H9 (cell line): ENCODE results near the gene NCOA1. TPM values are rescaled to one million over a fixed set of nuclear protein-coding genes. Genes with fewer than 3 reads are reported as not detected.

ENCODE experiments used
- DNase-seq: peaks from one replicate; pipeline ENCODE4 v3.0.0-alpha.2; 2017
- H2AFZ ChIP-seq: one replicate; pipeline ENCODE4 v1.6.1; 2013; ENCODE audit warnings: mild to moderate bottlenecking, low read length, control low read depth, moderate library complexity
- H2AK5ac ChIP-seq: 2 replicates; pipeline ENCODE4 v1.6.1; 2013; ENCODE audit warnings: low read length, control low read depth, mixed read lengths; ENCODE audit not compliant: insufficient read length
- H2BK120ac ChIP-seq: one replicate; pipeline ENCODE4 v1.6.1; 2013; ENCODE audit warnings: low read depth, mild to moderate bottlenecking, low read length, control low read depth, inconsistent platforms; ENCODE audit not compliant: poor library complexity, severe bottlenecking
- H2BK12ac ChIP-seq: 2 replicates; pipeline ENCODE4 v1.6.1; 2013; ENCODE audit warnings: low read length, control low read depth, mixed read lengths, low read depth; ENCODE audit not compliant: insufficient read length
- H2BK15ac ChIP-seq: 2 replicates; pipeline ENCODE4 v1.6.1; 2013; ENCODE audit warnings: low read depth, low read length, control low read depth
- H2BK20ac ChIP-seq: one replicate; pipeline ENCODE4 v1.6.1; 2013; ENCODE audit warnings: low read depth, mild to moderate bottlenecking, low read length, control low read depth, inconsistent platforms; ENCODE audit not compliant: poor library complexity, severe bottlenecking
- H2BK5ac ChIP-seq: 2 replicates; pipeline ENCODE4 v1.6.1; 2013; ENCODE audit warnings: low read length, control low read depth, mixed read lengths; ENCODE audit not compliant: insufficient read length
- H3K14ac ChIP-seq: 2 replicates; pipeline ENCODE4 v1.6.1; 2013; ENCODE audit warnings: low read length, control low read depth; ENCODE audit not compliant: insufficient read depth
- H3K18ac ChIP-seq: 2 replicates; pipeline ENCODE4 v1.6.1; 2013; ENCODE audit warnings: low read depth, mild to moderate bottlenecking, mixed read lengths, low read length, control low read depth; ENCODE audit not compliant: insufficient read length
- H3K23ac ChIP-seq: 2 replicates; pipeline ENCODE4 v1.6.1; 2013; ENCODE audit warnings: low read length, control low read depth, mixed read lengths, low read depth; ENCODE audit not compliant: insufficient read length
- H3K23me2 ChIP-seq: 2 replicates; pipeline ENCODE4 v1.6.1; 2013; ENCODE audit warnings: low read depth, mild to moderate bottlenecking, mixed read lengths, low read length, control low read depth; ENCODE audit not compliant: insufficient read length, poor library complexity, severe bottlenecking
- H3K27ac ChIP-seq: 2 replicates; pipeline ENCODE4 v1.5.1; 2013; ENCODE audit warnings: low read length, control low read depth, mixed read lengths, low read depth; ENCODE audit not compliant: insufficient read length
- H3K27me3 ChIP-seq: 2 replicates; pipeline ENCODE4 v1.6.1; 2013; ENCODE audit warnings: low read length, control low read depth, inconsistent platforms; ENCODE audit not compliant: insufficient read depth
- H3K4ac ChIP-seq: 2 replicates; pipeline ENCODE4 v1.6.1; 2013; ENCODE audit warnings: low read depth, mild to moderate bottlenecking, control low read depth, inconsistent platforms, low read length, moderate library complexity
- H3K4me1 ChIP-seq: 2 replicates; pipeline ENCODE4 v1.6.1; 2013; ENCODE audit warnings: low read length, control low read depth, inconsistent platforms; ENCODE audit not compliant: insufficient read depth
- H3K4me2 ChIP-seq: 2 replicates; pipeline ENCODE4 v1.6.1; 2013; ENCODE audit warnings: low read length, control low read depth, mixed read lengths; ENCODE audit not compliant: insufficient read length, insufficient read depth
- H3K56ac ChIP-seq: 2 replicates; pipeline ENCODE4 v1.6.1; 2013; ENCODE audit warnings: low read depth, mild to moderate bottlenecking, mixed read lengths, low read length, control low read depth; ENCODE audit not compliant: insufficient read length
- H3K79me1 ChIP-seq: 2 replicates; pipeline ENCODE4 v1.6.1; 2013; ENCODE audit warnings: low read depth, mild to moderate bottlenecking, moderate library complexity, low read length, control low read depth, inconsistent platforms; ENCODE audit not compliant: insufficient read depth, poor library complexity, severe bottlenecking
- H3K79me2 ChIP-seq: 2 replicates; pipeline ENCODE4 v1.6.1; 2013; ENCODE audit warnings: low read length, control low read depth, inconsistent platforms; ENCODE audit not compliant: insufficient read depth
- H3K9ac ChIP-seq: 2 replicates; pipeline ENCODE4 v1.6.1; 2013; ENCODE audit warnings: low read length, control low read depth, mixed read lengths; ENCODE audit not compliant: insufficient read length; ENCODE audit errors: extremely low read depth
- H3K9me3 ChIP-seq: one replicate; pipeline ENCODE4 v1.6.1; 2013; ENCODE audit warnings: low read depth, low read length, inconsistent platforms; ENCODE audit not compliant: control insufficient read depth
- H3T11ph ChIP-seq: one replicate; pipeline ENCODE4 v1.6.1; 2013; ENCODE audit warnings: mild to moderate bottlenecking, low read length, control low read depth, inconsistent platforms
- H4K20me1 ChIP-seq: one replicate; pipeline ENCODE4 v1.6.1; 2013; ENCODE audit not compliant: control insufficient read depth, insufficient read length, insufficient read depth
- H4K5ac ChIP-seq: 2 replicates; pipeline ENCODE4 v1.6.1; 2013; ENCODE audit warnings: low read depth, mild to moderate bottlenecking, mixed read lengths, low read length, control low read depth; ENCODE audit not compliant: insufficient read length
- H4K8ac ChIP-seq: replicated peaks from 2 replicates; pipeline ENCODE4 v1.6.1; 2013; ENCODE audit warnings: low read length, control low read depth, mixed read lengths, low read depth; ENCODE audit not compliant: insufficient read length
- H4K91ac ChIP-seq: 2 replicates; pipeline ENCODE4 v1.6.1; 2013; ENCODE audit warnings: low read depth, mild to moderate bottlenecking, moderate library complexity, mixed read lengths, low read length, control low read depth; ENCODE audit not compliant: insufficient read length
- H3K27ac Mint-ChIP-seq, 3 experiments: 2 replicates in 2 of 3; 3 replicates in 1 of 3; pipeline ENCODE4 v1.8.0; 2020 to 2021; ENCODE audit warnings: mixed read lengths in 3 of 3, mild to moderate bottlenecking in 1 of 3, moderate library complexity in 1 of 3
- H3K27me3 Mint-ChIP-seq: 2 replicates; pipeline ENCODE4 v1.8.0; 2021; ENCODE audit warnings: low read depth, mild to moderate bottlenecking, moderate library complexity, mixed read lengths
- H3K36me3 Mint-ChIP-seq, 3 experiments: 2 replicates in 2 of 3; 3 replicates in 1 of 3; pipeline ENCODE4 v1.8.0; 2020 to 2021; ENCODE audit warnings: low read depth in 3 of 3, mixed read lengths in 3 of 3; ENCODE audit not compliant: insufficient read depth in 1 of 3
- H3K4me1 Mint-ChIP-seq, 2 experiments: 2 replicates each; pipeline ENCODE4 v1.8.0; 2020; ENCODE audit warnings: mixed read lengths in 2 of 2
- H3K4me3 Mint-ChIP-seq, 2 experiments: 2 replicates in 1 of 2; 3 replicates in 1 of 2; pipeline ENCODE4 v1.8.0; 2020 to 2021; ENCODE audit warnings: mild to moderate bottlenecking in 2 of 2, mixed read lengths in 2 of 2, moderate library complexity in 1 of 2
- H3K9me3 Mint-ChIP-seq, 2 experiments: 2 replicates in 1 of 2; 3 replicates in 1 of 2; pipeline ENCODE4 v1.8.0; 2020; ENCODE audit warnings: mild to moderate bottlenecking in 2 of 2, mixed read lengths in 2 of 2, moderate library complexity in 1 of 2
- WGBS: extraction: QIAGEN DNeasy Blood & Tissue Kit; methylation state at CpG from one replicate; pipeline ENCODE4 v1.1.7; 2013; ENCODE audit warnings: missing lambda C conversion rate, low lambda C conversion rate, mixed read lengths; ENCODE audit not compliant: insufficient read length; ENCODE audit errors: extremely low coverage; 5-methylcytosine and 5-hydroxymethylcytosine counted together
- total RNA-seq: library from RNA; stranded (reverse); gene quantifications from 2 replicates; pipeline ENCODE4 v1.2.1, GENCODE V29; 2021
- TF ChIP-seq, protein P1 (sequence below): fragments of 200-600 bp; sonication (generic); conservative IDR thresholded peaks from 3 replicates; pipeline ENCODE4 v1.8.0; 2021; ENCODE audit warnings: antibody characterized with exemption, mild to moderate bottlenecking

Gene NCOA1
- total RNA-seq, 1 experiment from 2014 or later: 14.8 TPM

DNA sequence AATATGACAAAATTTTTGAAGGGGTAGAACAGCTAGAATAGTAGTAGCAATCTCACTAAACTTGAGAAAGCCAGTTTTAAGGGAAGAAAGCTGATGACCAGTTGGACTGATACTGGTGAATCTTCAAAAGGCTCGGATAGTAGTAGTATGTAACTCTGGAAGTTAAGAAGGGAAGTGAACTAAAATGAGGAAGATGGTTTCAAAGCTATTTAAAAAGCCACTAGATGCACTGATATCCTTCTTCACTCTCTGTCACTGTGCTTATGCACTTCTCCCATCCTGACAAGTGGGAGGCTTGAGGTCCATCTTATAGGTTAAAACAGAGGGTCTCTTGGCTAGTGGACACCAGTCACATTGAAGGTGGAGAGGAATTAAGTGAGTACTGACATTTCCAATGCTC is 141.1 kb downstream of the NCOA1 start:
- no peak overlapping the region for H4K8ac ChIP-seq
- no peak overlapping the region for H3K14ac ChIP-seq
- Mint-ChIP-seq H3K36me3 (no peaks in the 10 kb centered on the region), H3K9me3 (no peaks in the 10 kb centered on the region), H3K4me3 (no peak overlapping the region), H3K27ac (no peak overlapping the region), H3K27me3 (no peaks in the 10 kb centered on the region), H3K4me1 (no peaks in the 10 kb centered on the region)
- no peak for DNase-seq
- H3K9me3 ChIP-seq: no peaks in the 10 kb centered on the region
- no peak overlapping the region for H3K4ac ChIP-seq
- WGBS: no CpG with 5 or more reads among the region's 1 CpG
- no peak overlapping the region for H3K27ac ChIP-seq
- no peaks in the 10 kb centered on the region for H4K20me1 ChIP-seq
- H4K91ac ChIP-seq: no peak overlapping the region
- no peak overlapping the region for H3K56ac ChIP-seq
- no peak overlapping the region for H2BK20ac ChIP-seq
- no peaks in the 10 kb centered on the region for H3K4me1 ChIP-seq
- no peak overlapping the region for H2BK12ac ChIP-seq
- TF ChIP-seq, protein P1, sequence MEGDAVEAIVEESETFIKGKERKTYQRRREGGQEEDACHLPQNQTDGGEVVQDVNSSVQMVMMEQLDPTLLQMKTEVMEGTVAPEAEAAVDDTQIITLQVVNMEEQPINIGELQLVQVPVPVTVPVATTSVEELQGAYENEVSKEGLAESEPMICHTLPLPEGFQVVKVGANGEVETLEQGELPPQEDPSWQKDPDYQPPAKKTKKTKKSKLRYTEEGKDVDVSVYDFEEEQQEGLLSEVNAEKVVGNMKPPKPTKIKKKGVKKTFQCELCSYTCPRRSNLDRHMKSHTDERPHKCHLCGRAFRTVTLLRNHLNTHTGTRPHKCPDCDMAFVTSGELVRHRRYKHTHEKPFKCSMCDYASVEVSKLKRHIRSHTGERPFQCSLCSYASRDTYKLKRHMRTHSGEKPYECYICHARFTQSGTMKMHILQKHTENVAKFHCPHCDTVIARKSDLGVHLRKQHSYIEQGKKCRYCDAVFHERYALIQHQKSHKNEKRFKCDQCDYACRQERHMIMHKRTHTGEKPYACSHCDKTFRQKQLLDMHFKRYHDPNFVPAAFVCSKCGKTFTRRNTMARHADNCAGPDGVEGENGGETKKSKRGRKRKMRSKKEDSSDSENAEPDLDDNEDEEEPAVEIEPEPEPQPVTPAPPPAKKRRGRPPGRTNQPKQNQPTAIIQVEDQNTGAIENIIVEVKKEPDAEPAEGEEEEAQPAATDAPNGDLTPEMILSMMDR: no peak
- H2AFZ ChIP-seq: no peak overlapping the region
- H3K27me3 ChIP-seq: no peaks in the 10 kb centered on the region
- H2BK15ac ChIP-seq: no peak overlapping the region
- no peak overlapping the region for H2BK120ac ChIP-seq
- no peak overlapping the region for H3K9ac ChIP-seq
- no peaks in the 10 kb centered on the region for H3K23me2 ChIP-seq
- no peak overlapping the region for H3K23ac ChIP-seq
- H3K4me2 ChIP-seq: no peak overlapping the region
- no peak overlapping the region for H4K5ac ChIP-seq
- no peak overlapping the region for H2BK5ac ChIP-seq
- no peaks in the 10 kb centered on the region for H3K79me2 ChIP-seq
- no peak overlapping the region for H3T11ph ChIP-seq
- no peaks in the 10 kb centered on the region for H3K79me1 ChIP-seq
- no peak overlapping the region for H2AK5ac ChIP-seq
- H3K18ac ChIP-seq: no peak overlapping the region
